ENCODE results near the gene GGPS1.

GRCh38 chr1:235343726-235344125 is 15.4 kb downstream of the GGPS1 start:
- no peak for TF ChIP-seq SMC3 (conservative IDR thresholded peaks at IDR 0.05; ENCODE audit: poor library complexity)
- TF ChIP-seq POLR2AphosphoS5 (IDR thresholded peaks at IDR 0.05): no peak
